Progenitor cell of endocrine pancreas (in vitro differentiated cells): ENCODE data around the gene CIT. TPM values are rescaled to one million over a fixed set of nuclear protein-coding genes. Genes with fewer than 3 reads are reported as not detected.
A peak's percentile ranks its signal among the peaks of the same experiment; 100 is the strongest.

Experiments used
- DNase-seq: peaks from one replicate; pipeline ENCODE4 v3.0.0; 2021; ENCODE audit warnings: low spot score; ENCODE audit not compliant: unreplicated experiment
- H3K27ac Mint-ChIP-seq: 2 replicates; pipeline ENCODE4 v1.8.0; 2021; ENCODE audit warnings: mild to moderate bottlenecking, moderate library complexity, mixed read lengths
- H3K27me3 Mint-ChIP-seq: 2 replicates; pipeline ENCODE4 v1.8.0; 2021; ENCODE audit warnings: mixed read lengths
- H3K36me3 Mint-ChIP-seq: 2 replicates; pipeline ENCODE4 v1.8.0; 2022; ENCODE audit warnings: mixed read lengths; ENCODE audit not compliant: insufficient read depth
- H3K4me1 Mint-ChIP-seq: 2 replicates; pipeline ENCODE4 v1.8.0; 2021; ENCODE audit warnings: low read depth, mixed read lengths
- H3K4me3 Mint-ChIP-seq: 2 replicates; pipeline ENCODE4 v1.8.0; 2021; ENCODE audit warnings: low read depth, mild to moderate bottlenecking, moderate library complexity, mixed read lengths
- H3K9me3 Mint-ChIP-seq: 2 replicates; pipeline ENCODE4 v1.8.0; 2021; ENCODE audit warnings: low read depth, mixed read lengths
- CTCF ChIP-seq: fragments of 200-600 bp; sonication (generic); IDR thresholded peaks from one replicate; pipeline ENCODE4 v1.5.0; 2021; ENCODE audit warnings: antibody characterized with exemption, mild to moderate bottlenecking; ENCODE audit not compliant: unreplicated experiment
- total RNA-seq: library from RNA; stranded (reverse); gene quantifications from 2 replicates; pipeline ENCODE4 v1.2.1, GENCODE V29; 2021

Gene CIT
- total RNA-seq, 1 donor from 2014 or later, result 44.1 TPM

- Mint-ChIP-seq H3K36me3 (peaks cover 24% of the 10 kb centered on the region), H3K4me1 (peaks cover 29% of the 10 kb centered on the region), H3K4me3 (no peak overlapping the region), H3K27me3 (no peaks in the 10 kb centered on the region), H3K27ac (peak overlapping the region; percentile 63), H3K9me3 (no peaks in the 10 kb centered on the region)
- no peak for DNase-seq
- no peak for TF ChIP-seq CTCF
Observed at GRCh38 chr12:119683816-119684215, 193.3 kb downstream of the CIT start.

GRCh38 chr12:119683413-119683812 lies 193.7 kb downstream of the CIT start:
- Mint-ChIP-seq H3K4me1 (peaks cover 29% of the 10 kb centered on the region), H3K36me3 (peaks cover 26% of the 10 kb centered on the region), H3K4me3 (no peak overlapping the region), H3K27me3 (no peaks in the 10 kb centered on the region), H3K9me3 (no peaks in the 10 kb centered on the region), H3K27ac (peak overlapping the region; percentile 63)
- DNase-seq, result no peak
- no peak for TF ChIP-seq CTCF

GRCh38 chr12:119682639-119683252 lies 194.4 kb downstream of the CIT start:
- TF ChIP-seq CTCF, result no peak
- DNase-seq, result no peak
- H3K27me3 Mint-ChIP-seq, result no peaks in the 10 kb centered on the region
- H3K27ac Mint-ChIP-seq, result peak overlapping the region; percentile 16
- H3K4me3 Mint-ChIP-seq, result no peak overlapping the region
- H3K9me3 Mint-ChIP-seq, result no peaks in the 10 kb centered on the region
- H3K36me3 Mint-ChIP-seq, result peaks cover 31% of the 10 kb centered on the region
- H3K4me1 Mint-ChIP-seq, result peaks cover 29% of the 10 kb centered on the region

- Mint-ChIP-seq H3K27ac (no peak overlapping the region), H3K4me1 (peaks cover 29% of the 10 kb centered on the region), H3K9me3 (no peaks in the 10 kb centered on the region), H3K4me3 (no peak overlapping the region), H3K27me3 (no peaks in the 10 kb centered on the region), H3K36me3 (peaks cover 32% of the 10 kb centered on the region)
- TF ChIP-seq CTCF, result no peak
- no peak for DNase-seq
Observed at GRCh38 chr12:119681728-119682638, 195.1 kb downstream of the CIT start.

- Mint-ChIP-seq H3K27me3 (no peaks in the 10 kb centered on the region), H3K36me3 (peaks cover 37% of the 10 kb centered on the region), H3K9me3 (no peaks in the 10 kb centered on the region), H3K4me1 (peaks cover 29% of the 10 kb centered on the region), H3K27ac (no peak overlapping the region), H3K4me3 (no peak overlapping the region)
- no peak for DNase-seq
- no peak for TF ChIP-seq CTCF
Observed at GRCh38 chr12:119681111-119681510, 196.0 kb downstream of the CIT start.
